GM23248 (cell line): ENCODE results near the gene EPS8L2.

ENCODE experiments used
- EZH2 ChIP-seq: fragments of 200-600 bp; sonication (generic); IDR thresholded peaks from 2 replicates; pipeline ENCODE4 v1.6.1; 2018; ENCODE audit warnings: antibody characterized with exemption, mild to moderate bottlenecking; ENCODE audit not compliant: insufficient read depth, poor library complexity, severe bottlenecking
- EZH2phosphoT487 ChIP-seq: fragments of 200-600 bp; sonication (generic); IDR thresholded peaks from 2 replicates; pipeline ENCODE4 v1.6.1; 2018; ENCODE audit warnings: antibody characterized with exemption, moderate library complexity, mild to moderate bottlenecking, low read depth; ENCODE audit not compliant: insufficient read depth

- TF ChIP-seq EZH2, result no peak
- TF ChIP-seq EZH2phosphoT487, result no peak
These were observed 11.3 kb upstream of the EPS8L2 start, which contains the start of gene DEAF1 for GRCh38 chr11:694563-695287.
